HG03469 (cell line): ENCODE data around the gene ETNK2.

Experiments
- ATAC-seq: cut with Tn5 transposase; IDR thresholded peaks from one replicate; pipeline ENCODE4 v1.9.1; 2021; ENCODE audit warnings: mild to moderate bottlenecking, moderate library complexity, moderate number of reproducible peaks; ENCODE audit not compliant: unreplicated experiment

Gene ETNK2

GRCh38 chr1:204149107-204149506, 2.7 kb downstream of the ETNK2 start:
- no peak for ATAC-seq

GRCh38 chr1:204147406-204148383, 4.1 kb downstream of the ETNK2 start:
- no peak for ATAC-seq

- ATAC-seq, result no peak
Observed at GRCh38 chr1:204146965-204147364, 4.9 kb downstream of the ETNK2 start.

GRCh38 chr1:204146309-204146708, 5.5 kb downstream of the ETNK2 start:
- no peak for ATAC-seq

GRCh38 chr1:204145033-204145504, 6.8 kb downstream of the ETNK2 start:
- no peak for ATAC-seq

- ATAC-seq, result no peak
Observed at GRCh38 chr1:204143276-204144041, 8.4 kb downstream of the ETNK2 start.

GRCh38 chr1:204142032-204142974, 9.5 kb downstream of the ETNK2 start:
- no peak for ATAC-seq

- ATAC-seq, result no peak
Observed at GRCh38 chr1:204141131-204141530, 10.7 kb downstream of the ETNK2 start.

- no peak for ATAC-seq
Observed at GRCh38 chr1:204139952-204140351, 11.9 kb downstream of the ETNK2 start.

GRCh38 chr1:204139088-204139487, 12.8 kb downstream of the ETNK2 start:
- ATAC-seq, result no peak

GRCh38 chr1:204136814-204137213, 15.0 kb downstream of the ETNK2 start:
- no peak for ATAC-seq

GRCh38 chr1:204134103-204134502, 17.7 kb downstream of the ETNK2 start:
- ATAC-seq, result no peak

- no peak for ATAC-seq
Observed at GRCh38 chr1:204132718-204133117, 19.1 kb downstream of the ETNK2 start.

- no peak for ATAC-seq
Observed at GRCh38 chr1:204131978-204132377, 19.9 kb downstream of the ETNK2 start.

- no peak for ATAC-seq
Observed at GRCh38 chr1:204130981-204131892, 20.6 kb downstream of the ETNK2 start.

- ATAC-seq, result no peak
Observed at GRCh38 chr1:204130178-204130577, 21.7 kb downstream of the ETNK2 start.

GRCh38 chr1:204128964-204129896, 22.6 kb downstream of the ETNK2 start:
- ATAC-seq, result no peak

GRCh38 chr1:204128464-204128963, 23.3 kb downstream of the ETNK2 start:
- ATAC-seq, result no peak
